ENCODE measurements around the gene ATP5PD.

DNA sequence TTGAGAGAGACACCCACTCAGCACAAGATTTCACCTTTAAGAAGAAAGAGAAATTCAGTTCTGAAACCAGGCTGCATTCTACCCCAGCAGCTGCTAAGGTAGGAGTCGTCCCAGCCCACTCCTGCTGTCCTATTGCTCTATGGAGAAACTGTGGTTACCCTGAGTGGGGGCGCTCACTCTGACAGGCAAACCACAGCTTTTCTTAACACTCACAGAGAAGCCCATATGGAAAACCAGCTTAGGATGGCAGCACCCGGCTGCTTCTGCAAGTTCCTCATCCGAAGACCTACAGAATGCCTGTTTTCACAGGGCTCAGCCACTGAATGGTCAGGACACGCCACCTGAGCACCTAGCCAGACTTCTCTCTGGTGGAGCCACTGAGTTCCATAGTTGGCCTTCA is 7.5 kb downstream of the ATP5PD start:
- TF ChIP-seq, protein P1, sequence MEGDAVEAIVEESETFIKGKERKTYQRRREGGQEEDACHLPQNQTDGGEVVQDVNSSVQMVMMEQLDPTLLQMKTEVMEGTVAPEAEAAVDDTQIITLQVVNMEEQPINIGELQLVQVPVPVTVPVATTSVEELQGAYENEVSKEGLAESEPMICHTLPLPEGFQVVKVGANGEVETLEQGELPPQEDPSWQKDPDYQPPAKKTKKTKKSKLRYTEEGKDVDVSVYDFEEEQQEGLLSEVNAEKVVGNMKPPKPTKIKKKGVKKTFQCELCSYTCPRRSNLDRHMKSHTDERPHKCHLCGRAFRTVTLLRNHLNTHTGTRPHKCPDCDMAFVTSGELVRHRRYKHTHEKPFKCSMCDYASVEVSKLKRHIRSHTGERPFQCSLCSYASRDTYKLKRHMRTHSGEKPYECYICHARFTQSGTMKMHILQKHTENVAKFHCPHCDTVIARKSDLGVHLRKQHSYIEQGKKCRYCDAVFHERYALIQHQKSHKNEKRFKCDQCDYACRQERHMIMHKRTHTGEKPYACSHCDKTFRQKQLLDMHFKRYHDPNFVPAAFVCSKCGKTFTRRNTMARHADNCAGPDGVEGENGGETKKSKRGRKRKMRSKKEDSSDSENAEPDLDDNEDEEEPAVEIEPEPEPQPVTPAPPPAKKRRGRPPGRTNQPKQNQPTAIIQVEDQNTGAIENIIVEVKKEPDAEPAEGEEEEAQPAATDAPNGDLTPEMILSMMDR (IDR thresholded peaks at IDR 0.05) = no peak
- TF ChIP-seq EZH2 (IDR thresholded peaks at IDR 0.05; ENCODE audit: borderline replicate concordance, insufficient read depth, low read depth, low read length, poor library complexity, severe bottlenecking) = no peak

All from B cell (primary cell).